Endothelial cell of hepatic sinusoid (primary cell): ENCODE measurements around the gene NT5DC4.

ENCODE experiments used
- in situ Hi-C: cut with HindIII; loops from 2 replicates; pipeline ENCODE4 v1.10.0; 2017; ENCODE audit warnings: low sequenced_read_pairs

The NT5DC4 gene

DNA sequence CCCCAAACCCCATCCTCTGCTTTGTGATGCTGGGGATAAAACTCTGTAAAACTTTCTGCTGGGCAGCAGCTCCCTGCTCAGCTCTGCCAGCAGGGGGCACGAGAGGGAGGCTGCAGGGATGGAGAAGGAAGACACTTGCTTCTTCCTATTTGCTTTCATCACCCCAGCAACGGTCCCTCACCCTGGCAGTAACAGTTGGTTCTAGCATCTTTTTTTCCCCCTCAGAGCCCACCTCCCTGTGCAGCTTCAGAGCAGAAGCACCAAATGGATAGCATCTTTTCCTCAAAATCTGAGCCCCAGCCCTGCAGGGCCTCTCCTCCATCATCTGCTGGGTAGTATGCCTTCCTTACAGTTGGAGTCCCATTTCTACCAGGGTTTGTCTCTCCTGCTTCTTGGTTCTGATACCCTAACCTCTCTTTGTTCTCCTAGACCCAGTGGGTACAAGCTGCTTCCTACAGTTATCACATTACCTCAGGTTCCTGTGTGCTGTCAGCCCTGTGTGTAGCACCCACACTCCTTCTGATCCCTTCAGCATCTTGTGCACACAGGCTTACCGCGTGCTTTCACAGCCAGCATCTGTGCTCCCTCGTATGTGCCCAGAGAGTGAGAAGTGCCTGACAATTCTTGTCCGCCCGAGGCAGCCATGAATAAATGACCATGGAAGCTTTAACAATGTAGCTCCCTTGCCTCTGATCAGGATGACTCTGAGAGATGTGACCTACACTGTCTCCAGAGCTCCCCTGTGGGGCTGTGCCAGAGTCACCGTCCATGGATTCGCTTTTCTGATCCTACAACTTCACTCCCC lies 29.1 kb downstream of the NT5DC4 start:
- in situ Hi-C loops = no loop called here

DNA sequence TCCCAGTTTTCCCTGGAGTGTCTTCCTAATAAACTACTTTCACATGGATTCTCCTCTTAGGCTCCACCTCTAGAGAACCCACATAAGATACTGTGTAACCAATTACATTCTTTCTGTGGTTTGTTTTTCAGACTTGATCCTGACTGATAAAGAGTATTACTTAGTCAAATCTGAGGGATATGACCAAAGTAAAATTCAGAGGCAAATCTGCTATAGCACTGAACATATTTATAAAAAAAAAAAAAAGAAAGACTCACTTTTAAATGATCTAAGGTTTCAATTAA lies 29.7 kb downstream of the NT5DC4 start:
- in situ Hi-C loops = no loop called here

DNA sequence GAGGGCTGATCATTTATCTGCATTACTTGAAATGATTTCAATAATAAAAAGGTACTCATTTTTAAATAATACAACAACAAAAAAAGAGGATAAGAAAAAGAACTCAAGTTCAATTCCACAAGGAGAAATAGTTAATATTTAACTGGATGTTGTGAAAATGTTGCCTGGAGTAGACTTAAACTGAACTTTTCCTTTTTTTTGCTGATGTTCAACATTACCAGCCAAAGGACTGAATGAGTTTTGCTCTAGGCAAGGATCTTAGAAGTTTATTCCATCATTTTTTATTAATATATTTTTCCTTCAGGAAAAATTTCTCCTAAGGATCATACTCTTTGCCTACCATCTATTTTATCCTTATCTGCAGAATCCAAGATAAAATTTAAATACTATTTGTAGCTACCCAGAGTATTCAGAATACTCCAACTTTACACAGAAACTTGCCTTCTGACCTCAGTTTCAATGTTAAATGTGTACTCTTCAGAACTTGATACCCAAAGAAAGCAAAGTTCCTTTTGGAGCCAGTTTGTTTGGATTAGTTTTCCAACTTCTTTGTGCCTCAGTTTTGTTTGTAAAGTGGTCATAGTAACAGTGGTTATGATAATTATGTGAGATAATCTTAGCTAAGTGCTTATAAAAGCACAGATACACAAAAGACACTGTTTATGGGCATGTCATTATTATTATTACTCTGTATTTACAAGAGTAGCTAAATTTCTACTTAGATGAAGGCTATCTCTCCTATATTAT lies 30.8 kb downstream of the NT5DC4 start:
- in situ Hi-C loops = no loop called here

DNA sequence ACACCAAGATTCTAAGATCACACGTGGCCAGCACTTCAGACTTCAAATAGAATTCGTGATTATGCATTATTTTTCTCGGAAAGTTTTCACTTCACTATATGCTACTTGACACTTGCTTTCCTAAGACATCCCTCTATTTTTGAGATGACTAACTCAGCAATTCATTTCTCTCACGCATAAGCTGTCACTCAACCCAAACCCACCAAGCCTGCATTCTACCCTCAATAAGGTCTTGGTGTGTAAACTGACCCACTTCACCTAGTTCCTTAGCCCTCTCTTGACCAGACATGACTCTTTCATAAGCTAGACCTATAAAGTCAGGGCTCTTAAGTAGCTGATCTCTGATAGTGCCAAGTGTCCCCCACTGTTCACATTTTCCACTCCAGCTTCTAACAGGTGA lies 31.8 kb downstream of the NT5DC4 start:
- in situ Hi-C loops = no loop called here

DNA sequence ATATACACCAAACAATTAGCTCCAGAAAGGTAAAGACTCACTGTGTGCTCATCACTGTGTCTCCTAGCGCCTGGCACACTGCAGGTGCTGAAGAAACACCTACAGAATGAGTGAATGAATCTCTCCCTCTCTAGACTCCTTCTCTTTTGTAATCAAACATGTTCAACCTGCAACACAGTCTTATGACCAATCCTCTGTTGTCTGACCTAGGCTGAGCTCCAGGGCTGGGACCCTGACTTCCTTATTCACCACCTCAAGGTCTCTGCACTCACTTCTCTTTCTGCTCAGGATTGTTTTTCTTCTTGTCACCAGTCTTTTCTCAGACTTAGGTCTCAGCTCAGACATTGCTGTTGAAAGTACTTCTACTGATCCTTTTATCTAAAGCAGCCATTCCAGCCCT lies 33.7 kb downstream of the NT5DC4 start:
- in situ Hi-C loops = no loop called here

DNA sequence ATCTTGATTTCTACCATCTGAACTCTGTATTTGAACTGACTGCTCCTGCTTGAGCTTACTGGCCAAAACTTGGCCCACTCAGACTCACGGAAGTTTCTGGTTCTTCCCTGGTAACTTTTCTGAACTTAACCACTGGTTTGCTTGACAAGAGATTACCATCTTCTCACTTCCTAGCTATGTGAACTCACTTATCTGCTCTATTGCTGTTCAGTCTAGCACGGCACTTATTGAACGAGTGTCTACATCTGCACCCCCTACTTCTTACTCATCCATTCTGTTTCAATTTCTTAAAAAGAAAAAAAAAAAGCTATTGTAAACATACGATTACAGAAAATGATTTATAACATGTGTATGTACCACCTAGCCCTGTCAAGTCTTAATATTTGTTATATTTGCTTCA lies 34.6 kb downstream of the NT5DC4 start:
- in situ Hi-C loops = no loop called here

DNA sequence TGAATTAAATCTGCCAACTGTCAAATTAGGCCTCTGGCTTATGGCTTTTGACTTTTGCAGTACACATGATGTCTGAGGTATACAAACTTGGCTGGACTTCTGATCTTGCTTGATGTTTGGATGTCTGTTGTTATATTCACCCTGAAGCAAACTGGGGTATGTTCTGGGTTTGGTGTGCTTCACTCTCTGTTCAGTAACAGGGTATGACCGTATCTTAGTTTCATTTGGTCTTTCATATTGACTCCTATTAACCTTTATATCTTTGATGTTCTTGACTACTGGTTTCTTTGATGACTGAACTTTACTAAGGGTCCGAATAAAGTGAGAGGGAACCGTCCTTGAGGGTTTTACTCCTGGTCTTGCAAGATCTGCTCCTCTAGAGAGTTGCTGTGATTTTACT lies 35.4 kb downstream of the NT5DC4 start:
- in situ Hi-C loops = no loop called here

DNA sequence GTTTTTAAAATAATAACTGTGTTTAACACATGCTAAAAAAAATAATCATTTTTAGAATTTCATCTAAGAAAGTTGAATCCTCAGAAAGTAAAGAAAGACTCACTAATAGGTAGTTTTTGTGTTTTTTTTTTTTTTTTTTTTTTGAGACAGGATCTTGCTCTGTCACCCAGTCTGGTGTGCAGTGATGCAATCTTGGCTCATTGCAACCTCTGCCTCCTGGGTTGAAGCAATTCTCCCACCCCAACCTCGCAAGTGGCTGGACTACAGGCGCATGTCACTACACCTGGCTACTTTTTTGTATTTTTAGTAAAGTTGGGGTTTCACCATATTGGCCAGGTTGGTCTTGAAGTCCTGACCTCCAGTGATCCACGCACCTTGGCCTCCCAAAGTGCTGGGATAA lies 36.4 kb downstream of the NT5DC4 start:
- in situ Hi-C loops = no loop called here

DNA sequence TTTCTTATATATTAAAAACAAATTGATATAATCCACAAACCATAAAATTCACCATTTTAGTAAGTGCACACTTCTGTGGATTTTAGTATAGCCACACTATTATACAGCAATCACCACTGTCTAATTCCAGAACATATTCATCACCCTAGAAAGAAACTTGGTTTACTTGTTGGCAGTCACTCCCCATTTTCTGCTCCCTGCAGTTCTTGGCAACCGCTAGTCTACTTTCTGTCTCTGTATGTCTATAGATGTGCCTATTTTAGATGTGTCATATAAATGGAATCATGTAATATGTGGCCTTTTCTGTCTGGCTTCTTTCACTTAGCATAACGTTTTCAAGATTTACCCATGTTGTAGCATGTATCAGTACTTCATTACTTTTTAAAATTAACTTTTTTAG lies 37.9 kb downstream of the NT5DC4 start:
- in situ Hi-C loops = no loop called here

DNA sequence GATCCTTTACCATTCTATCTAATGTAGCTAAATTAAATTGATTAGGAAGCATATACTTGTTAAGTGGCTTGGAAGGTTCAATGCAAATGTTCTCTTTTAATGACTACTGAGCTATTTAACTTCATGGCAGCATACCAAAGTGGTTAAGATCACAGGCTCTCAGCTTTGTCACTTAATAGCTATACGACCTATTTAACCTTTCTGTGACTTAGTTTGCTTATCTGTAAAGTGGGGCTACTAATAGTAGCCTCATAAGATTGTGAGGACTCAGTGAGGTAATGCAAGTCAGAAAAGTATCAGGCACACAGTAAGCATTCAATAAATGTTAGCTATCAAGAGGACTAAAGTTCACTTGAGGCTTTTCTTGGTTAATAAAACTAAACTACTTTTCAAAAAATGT lies 39.3 kb downstream of the NT5DC4 start:
- in situ Hi-C loops = loop anchor here (10.0 kb wide), 1 partner anchor 175 kb away; no protein-coding TSS in a partner anchor

DNA sequence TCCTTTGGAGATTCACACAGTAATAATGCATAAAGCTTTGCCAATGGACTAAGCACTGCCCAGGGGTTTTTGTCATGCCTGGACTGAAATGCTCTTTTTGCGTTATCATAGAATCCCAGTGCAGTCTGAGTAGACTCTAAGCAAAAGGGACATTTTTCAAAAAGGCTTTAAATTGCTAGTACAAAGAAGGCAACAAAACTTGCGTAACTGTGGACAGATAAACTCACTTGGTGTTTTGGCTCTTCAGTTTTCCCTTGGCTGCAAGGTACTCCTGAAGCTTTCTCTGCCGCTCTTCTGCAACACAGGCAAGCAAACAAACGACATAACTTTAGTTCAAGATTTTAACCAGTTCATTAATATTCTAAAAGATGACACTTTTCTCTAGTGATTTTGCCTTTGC lies 41.5 kb downstream of the NT5DC4 start:
- in situ Hi-C loops = loop anchor here (10.0 kb wide), 1 partner anchor 173 kb away; no protein-coding TSS in a partner anchor

DNA sequence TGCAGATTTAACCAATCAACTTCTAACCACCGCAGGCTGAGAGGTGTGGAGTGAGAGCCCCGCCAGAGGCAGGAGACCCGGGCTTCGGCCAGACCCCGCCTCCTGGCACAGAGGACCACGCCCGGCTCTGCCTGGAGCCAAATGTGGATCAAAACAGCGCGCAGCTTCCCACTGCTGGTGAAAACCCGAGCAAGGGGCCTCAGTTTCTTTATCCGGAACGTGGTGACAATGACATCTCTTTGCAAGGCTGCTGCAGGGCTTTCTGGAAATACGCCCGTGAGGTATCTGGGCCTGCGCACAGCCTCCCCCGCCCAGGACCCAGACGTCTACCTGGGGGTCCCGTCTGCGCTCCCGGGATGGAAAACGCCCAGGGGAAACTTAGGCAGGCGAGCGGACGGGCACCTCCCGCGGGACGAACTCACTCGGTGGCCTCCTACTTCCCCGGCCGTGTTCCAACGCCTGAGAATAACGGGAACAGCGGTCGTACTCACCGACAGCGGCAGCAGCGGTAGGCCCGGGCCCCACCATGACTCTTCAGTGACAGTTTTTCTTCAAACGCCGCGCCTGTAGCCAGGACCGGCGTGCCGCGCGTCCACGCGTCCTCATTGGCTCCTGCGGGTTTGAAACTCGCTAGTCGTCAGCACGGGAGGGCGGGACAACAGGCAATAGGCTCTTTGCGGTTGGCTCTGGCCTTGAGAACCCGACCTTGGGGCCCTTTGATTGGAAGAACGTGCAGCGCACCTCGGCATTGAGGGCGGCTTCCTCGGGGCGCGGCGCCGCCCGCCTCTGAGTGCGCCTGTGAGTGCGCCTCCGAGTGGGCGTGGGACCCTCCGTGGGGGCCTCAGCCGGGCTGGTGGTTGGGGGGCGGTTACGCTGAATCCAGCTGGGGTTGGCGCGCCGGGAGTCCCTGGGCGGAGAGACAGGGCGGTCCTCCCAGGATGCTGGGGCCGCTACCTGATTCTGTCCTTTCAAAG lies 43.5 kb downstream of the NT5DC4 start, which contains the start of gene CKAP2L:
Gene CKAP2L, minus strand, starts transcription at position 539 of the 974 bp plus-strand sequence. Its CDS starts 11 bp downstream, at position 528.
- in situ Hi-C loops = loop anchor here (10.0 kb wide), 1 partner anchor 170 kb away; no protein-coding TSS in a partner anchor

DNA sequence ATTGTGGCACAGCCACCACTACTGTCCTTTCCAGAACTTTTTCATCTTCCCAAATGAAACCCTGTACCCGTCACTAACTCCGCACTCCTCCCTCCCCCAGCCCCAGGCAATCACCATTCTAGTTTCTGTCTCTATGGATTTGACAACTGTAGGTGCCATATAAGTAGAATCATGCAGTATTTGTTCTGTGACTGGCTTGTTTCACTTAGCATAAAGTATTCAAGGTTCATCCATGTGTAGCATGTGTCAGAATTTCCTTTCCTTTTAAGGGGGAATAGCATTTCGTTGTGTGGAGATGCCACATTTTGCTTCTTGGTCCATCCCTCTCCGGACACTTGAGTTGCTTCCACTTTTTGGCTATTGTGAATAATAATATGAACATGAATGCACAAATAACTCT lies 44.4 kb downstream of the NT5DC4 start:
- in situ Hi-C loops = loop anchor here (10.0 kb wide), 1 partner anchor 170 kb away; no protein-coding TSS in a partner anchor

DNA sequence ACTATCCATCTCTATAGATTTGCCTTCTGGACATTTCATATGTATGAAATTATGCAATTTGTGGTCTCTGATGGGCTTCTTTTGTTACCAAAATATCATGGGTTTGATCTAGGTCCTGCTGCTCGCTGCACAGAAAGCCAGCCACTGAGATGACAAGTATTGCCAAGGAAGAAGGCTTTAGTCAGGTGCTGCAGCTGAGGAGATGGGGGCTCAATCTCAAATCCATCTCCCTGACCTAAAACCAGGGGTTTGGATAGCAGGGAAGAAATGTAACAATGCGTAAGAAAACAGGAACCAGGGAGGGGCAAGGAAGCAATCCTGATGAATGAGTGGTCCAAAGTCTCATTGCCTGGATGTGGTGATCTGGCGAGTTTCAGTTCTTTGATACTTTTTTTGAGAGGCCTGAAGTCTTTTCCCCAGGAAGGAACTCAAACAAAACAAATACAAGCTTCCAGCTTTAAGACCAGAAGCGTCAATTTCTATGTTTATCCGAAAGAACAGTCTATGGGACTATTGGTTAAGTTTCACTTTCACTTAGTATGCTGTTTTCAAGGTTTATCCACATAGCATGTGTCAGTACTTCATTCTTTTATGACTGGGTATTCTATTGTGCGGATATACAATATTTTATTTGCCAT lies 47.0 kb downstream of the NT5DC4 start:
- in situ Hi-C loops = loop anchor here (10.0 kb wide), 1 partner anchor 167 kb away; no protein-coding TSS in a partner anchor

DNA sequence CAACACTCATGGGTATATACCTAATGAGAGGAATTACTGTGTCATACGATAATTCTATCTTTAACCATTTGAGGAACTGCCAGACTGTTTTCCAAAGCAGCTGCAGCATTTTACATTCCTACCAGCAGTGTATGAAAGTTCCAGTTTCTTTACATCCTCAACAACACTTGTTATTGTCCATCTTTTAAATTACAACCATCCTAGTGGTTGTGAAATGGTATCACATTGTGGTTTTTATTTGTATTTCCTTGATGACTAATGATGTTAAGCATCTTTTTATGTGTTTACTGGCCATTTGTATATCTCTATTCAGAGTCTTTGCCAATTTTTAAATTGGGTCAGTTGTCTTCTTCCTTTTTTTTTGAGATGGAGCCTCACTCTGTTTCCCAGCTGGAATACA lies 47.6 kb downstream of the NT5DC4 start:
- in situ Hi-C loops = loop anchor here (10.0 kb wide), 1 partner anchor 166 kb away; no protein-coding TSS in a partner anchor

DNA sequence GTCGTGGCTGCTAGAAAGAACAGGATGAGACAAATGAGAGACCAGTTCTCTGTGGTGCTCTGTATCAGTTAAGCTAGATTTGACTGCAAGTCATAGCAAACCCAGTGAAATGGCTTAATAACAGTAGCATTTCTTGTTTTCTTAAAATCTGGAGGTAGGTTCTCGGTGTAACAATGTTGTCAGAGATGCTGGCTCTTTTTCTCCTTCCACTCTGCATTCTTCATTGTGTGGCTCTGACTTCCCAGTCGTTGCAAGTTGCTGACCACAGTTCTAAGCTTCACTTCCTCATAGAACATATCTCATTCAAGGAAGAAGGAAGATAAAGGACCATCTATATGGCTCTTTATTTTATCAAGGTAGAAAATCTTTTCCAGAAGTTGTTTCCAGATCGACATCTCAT lies 51.5 kb downstream of the NT5DC4 start:
- in situ Hi-C loops = no loop called here

DNA sequence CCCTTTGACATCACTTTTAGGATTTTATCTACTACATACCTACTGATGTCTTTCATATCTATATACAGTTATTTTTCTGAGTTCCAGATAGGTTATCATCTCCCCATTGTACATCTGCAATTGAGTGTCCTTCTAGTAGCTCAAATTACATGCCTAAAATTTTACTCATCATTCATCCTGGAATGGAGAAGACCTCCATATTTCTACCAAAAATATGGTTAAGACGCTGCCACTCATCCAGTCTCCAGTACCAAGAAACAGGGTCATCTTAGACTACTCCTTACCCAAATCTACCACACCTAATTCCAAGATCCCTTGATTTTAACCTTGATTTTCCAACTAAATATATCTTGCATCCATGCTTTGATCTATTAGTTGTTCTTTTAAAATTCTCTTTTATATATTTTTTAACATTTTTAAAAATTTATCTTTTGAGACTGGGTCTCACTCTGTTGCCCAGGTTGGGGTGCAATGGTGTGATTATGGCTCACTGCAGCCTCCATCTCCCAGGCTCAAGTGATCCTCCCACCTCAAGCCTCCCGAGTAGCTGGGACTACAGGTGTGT lies 52.2 kb downstream of the NT5DC4 start:
- in situ Hi-C loops = no loop called here

DNA sequence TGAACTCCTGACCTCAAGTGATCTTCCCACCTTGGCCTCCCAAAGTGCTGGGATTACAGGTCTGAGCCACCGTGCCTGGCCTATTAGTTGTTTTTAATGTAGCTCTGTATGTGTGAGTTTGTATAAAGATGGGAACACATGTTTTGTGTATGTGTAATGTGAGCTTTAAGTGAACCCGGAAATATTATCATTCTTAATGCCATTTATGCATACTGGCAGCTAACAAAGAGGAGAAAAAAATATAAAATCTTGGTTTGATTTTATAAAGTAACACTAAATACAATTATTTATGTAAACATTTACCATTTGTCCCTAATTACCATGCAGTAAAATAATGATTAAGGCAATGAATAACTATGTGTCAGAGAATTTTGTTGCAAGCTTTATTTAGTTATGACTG lies 52.7 kb downstream of the NT5DC4 start:
- in situ Hi-C loops = no loop called here

DNA sequence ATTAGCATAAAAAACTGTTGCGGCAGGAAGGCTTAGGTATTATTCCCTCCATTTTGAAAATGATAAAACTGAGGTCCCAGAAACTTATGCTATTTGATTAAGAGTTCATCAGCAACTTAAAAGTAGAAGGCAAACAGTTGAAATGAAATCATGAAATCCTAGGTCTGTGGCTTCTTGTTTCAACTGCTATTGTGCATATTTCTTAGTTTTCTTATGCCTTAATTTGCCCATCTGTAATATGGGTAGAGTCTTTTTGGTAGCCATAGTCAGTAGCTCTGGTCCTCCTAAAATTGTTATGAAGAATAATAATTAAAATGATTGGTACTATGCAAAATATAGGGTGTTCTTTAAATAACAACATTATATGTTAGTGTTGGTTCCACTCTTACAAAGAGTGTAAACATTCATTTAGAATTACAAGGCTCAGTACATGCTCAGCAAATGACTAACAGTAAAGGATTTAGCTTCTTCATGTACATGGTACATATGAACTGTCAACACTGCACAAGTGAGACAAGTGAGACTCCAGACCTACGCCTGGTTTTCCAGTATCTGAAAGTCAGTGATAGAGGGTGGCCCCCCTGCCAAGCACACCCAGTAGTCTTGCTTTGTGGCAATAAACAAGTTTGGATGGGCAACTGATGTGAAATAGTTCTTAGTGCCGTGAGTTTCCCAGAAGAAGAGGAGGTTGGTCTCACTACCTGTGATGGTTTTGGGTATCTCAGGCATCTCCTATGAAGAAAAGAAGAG lies 53.9 kb downstream of the NT5DC4 start:
- in situ Hi-C loops = no loop called here
